Esophagus muscularis mucosa (tissue), 4 donors: ENCODE measurements around the gene ZNF662. TPM values are rescaled to one million over a fixed set of nuclear protein-coding genes. Genes with fewer than 3 reads are reported as not detected.
"Not testable (repeated sequence)": the region's sequence is repeated elsewhere in the genome, so short reads cannot be mapped to it uniquely, and the experiment has no call there.

ENCODE experiments used
- DNase-seq: peaks from one replicate; pipeline ENCODE4 v3.0.0-alpha.2; 2017; ENCODE audit errors: extremely low spot score
- H3K27ac ChIP-seq, 4 donors: fragments of 200-600 bp; sonication (generic); replicated peaks in 1 of 4; 1 replicate in 3 of 4; 2 replicates in 1 of 4; pipeline ENCODE4 v1.5.1; 2016 to 2019; ENCODE audit warnings: mild to moderate bottlenecking in 1 of 4
- H3K27me3 ChIP-seq, 4 donors: fragments of 200-600 bp; sonication (generic); one replicate each; pipeline versions ENCODE4 v1.5.1 to v1.6.0; 2016 to 2019
- H3K36me3 ChIP-seq, 4 donors: fragments of 200-600 bp; sonication (generic); one replicate each; pipeline ENCODE4 v1.5.1; 2016 to 2019
- H3K4me1 ChIP-seq, 4 donors: fragments of 200-600 bp; sonication (generic); one replicate each; pipeline ENCODE4 v1.5.1; 2016 to 2019
- H3K4me3 ChIP-seq, 4 donors: fragments of 200-600 bp; sonication (generic); 1 replicate in 2 of 4; 2 replicates in 2 of 4; pipeline ENCODE4 v1.5.1; 2016 to 2019; ENCODE audit warnings: mild to moderate bottlenecking in 4 of 4, moderate library complexity in 1 of 4
- H3K9me3 ChIP-seq, 4 donors: fragments of 200-600 bp; sonication (generic); 1 replicate in 3 of 4; 2 replicates in 1 of 4; pipeline ENCODE4 v1.5.1; 2016 to 2019
- EP300 ChIP-seq: sonication (generic); formaldehyde crosslinking; IDR thresholded peaks from one replicate; pipeline ENCODE4 v1.6.1; 2017; ENCODE audit warnings: antibody characterized with exemption
- POLR2A ChIP-seq: fragments of 450-650 bp; IDR thresholded peaks from one replicate; pipeline ENCODE4 v1.6.1; 2017; ENCODE audit warnings: antibody characterized with exemption, moderate library complexity, mild to moderate bottlenecking, low read depth
- POLR2AphosphoS5 ChIP-seq, 2 donors: sonication (generic); formaldehyde crosslinking; IDR thresholded peaks; one replicate each; pipeline ENCODE4 v1.6.1; 2017; ENCODE audit warnings: antibody characterized with exemption in 2 of 2
- WGBS: methylation state at CpG from one replicate; pipeline ENCODE4 v1.1.5; 2018; 5-methylcytosine and 5-hydroxymethylcytosine counted together
- intact Hi-C: fragments of 100-400 bp; cut with DNase I; formaldehyde crosslinking; loops from one replicate; pipeline ENCODE4 v1.15.1; 2023
- total RNA-seq, 4 donors: library from RNA; depleted of rRNA; stranded (reverse); fragments of >200 nt; gene quantifications; one replicate each; pipeline versions ENCODE4 v1.1.0 to v1.2.1, GENCODE V29; 2016
- TF ChIP-seq, protein P1 (sequence below), 3 experiments: fragments of 200-600 bp in 2 of 3; fragments of 450-650 bp in 1 of 3; sonication (generic) in 2 of 3; IDR thresholded peaks; one replicate each; pipeline ENCODE4 v1.5.1; 2017 to 2019; ENCODE audit warnings: antibody characterized with exemption in 3 of 3, mild to moderate bottlenecking in 2 of 3, moderate library complexity in 1 of 3

ZNF662 gene
- total RNA-seq, 4 donors from 2014 or later, result 4.0 to 11.6 (median 5.3) TPM

DNA sequence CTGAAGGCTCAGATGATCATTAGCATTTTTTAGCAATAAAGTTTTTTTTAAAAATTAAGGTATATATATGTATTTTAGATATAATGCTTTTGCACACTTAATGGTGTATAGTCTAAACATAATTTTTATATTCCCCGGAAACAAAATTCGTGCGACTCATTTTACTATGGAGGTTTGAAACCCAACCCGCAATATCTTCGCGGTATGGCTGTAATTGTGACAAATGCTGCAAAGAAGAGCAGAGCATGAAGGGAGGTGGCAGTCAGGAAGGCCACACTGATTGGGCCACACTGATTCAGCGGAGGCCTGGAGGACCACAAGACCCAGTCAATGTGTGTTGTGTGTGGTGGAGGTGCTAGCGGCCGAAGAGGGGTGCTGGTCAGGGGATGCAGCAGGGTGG is 25.8 kb upstream of the ZNF662 start:
- peaks cover 7 to 12% (median 12%) of the 10 kb centered on the region in 4 donors for H3K4me1 ChIP-seq
- H3K27me3 ChIP-seq, result no peaks in the 10 kb centered on the region
- DNase-seq, result no peak
- H3K36me3 ChIP-seq, result no peaks in the 10 kb centered on the region
- intact Hi-C loops, result loop anchor here (2.0 kb wide), 1 partner anchor 47 kb away; no protein-coding TSS in a partner anchor
- peak overlapping the region in 3 of 4 donors; percentile 76 to 79 (median 77) for H3K27ac ChIP-seq
- TF ChIP-seq POLR2AphosphoS5 (IDR thresholded peaks at IDR 0.05) (no peak), EP300 (no peak), POLR2A (no peak)
- TF ChIP-seq, protein P1, sequence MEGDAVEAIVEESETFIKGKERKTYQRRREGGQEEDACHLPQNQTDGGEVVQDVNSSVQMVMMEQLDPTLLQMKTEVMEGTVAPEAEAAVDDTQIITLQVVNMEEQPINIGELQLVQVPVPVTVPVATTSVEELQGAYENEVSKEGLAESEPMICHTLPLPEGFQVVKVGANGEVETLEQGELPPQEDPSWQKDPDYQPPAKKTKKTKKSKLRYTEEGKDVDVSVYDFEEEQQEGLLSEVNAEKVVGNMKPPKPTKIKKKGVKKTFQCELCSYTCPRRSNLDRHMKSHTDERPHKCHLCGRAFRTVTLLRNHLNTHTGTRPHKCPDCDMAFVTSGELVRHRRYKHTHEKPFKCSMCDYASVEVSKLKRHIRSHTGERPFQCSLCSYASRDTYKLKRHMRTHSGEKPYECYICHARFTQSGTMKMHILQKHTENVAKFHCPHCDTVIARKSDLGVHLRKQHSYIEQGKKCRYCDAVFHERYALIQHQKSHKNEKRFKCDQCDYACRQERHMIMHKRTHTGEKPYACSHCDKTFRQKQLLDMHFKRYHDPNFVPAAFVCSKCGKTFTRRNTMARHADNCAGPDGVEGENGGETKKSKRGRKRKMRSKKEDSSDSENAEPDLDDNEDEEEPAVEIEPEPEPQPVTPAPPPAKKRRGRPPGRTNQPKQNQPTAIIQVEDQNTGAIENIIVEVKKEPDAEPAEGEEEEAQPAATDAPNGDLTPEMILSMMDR (IDR thresholded peaks at IDR 0.05), result no peak
- 95% methylated on average over 9 of the region's 9 CpGs for WGBS
- H3K4me3 ChIP-seq, result peak overlapping the region; percentile 60 to 64 (median 62)
- H3K9me3 ChIP-seq, result no peaks in the 10 kb centered on the region

DNA sequence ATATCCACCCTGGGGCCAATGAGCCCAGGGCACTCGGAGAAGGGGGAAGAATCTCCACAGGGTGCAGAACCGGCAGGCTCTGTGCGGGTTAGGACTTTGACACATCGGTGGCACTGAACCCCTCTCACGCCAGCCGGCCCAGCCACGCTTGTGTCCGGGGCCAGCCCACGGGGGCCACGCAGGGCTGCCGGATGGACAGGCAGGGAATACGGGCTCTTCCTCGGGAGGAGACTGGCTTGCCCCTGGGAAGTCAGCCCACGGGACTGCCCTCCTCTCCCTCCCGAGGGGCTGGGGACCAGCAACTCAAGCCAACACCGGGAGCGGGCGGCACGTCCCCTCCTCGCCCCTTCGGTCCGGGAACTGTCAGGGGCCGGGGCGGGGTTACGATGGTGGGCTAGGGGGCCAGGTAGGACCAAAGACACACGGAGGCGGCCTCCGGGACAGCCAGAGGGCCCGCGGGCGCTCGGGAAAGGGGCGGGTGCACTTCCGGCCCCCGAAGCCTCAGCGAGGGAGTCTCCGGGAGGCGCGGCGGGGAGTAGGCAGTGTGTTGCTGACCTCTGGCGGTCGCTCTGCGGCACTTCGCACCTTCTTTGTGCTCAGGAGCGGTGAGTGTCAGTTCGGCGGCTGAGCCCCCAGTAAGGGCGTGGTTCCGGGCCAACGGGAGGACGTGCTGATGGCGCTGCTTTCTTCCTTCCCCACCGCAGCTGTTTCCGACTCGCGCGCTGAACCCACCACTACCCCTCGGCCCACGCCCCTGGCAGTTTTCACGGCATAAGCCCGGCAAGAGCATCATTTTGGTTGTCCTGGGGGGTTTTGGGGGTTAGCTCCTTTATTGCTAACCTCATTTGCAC is 25.1 kb upstream of the ZNF662 start:
- no peak for TF ChIP-seq POLR2A
- TF ChIP-seq, protein P1 (IDR thresholded peaks at IDR 0.05), result peak; percentile 94 to 97 (median 96)
- peak; percentile 68 to 79 for TF ChIP-seq POLR2AphosphoS5 (IDR thresholded peaks at IDR 0.05)
- no peak for TF ChIP-seq EP300
- 26% methylated on average over 6 of the region's 61 CpGs for WGBS
- intact Hi-C loops, result loop anchor here (1.0 to 2.0 kb wide), 2 partner anchors 48 to 100 kb away; no protein-coding TSS in a partner anchor
- H3K27ac ChIP-seq, result peak overlapping the region; percentile 76 to 80 (median 78)
- DNase-seq, result no peak
- H3K9me3 ChIP-seq, result no peaks in the 10 kb centered on the region
- H3K4me1 ChIP-seq, result peaks cover 7 to 12% (median 12%) of the 10 kb centered on the region in 4 donors
- peak overlapping the region; percentile 60 to 64 (median 62) for H3K4me3 ChIP-seq
- H3K27me3 ChIP-seq, result no peaks in the 10 kb centered on the region
- H3K36me3 ChIP-seq, result no peaks in the 10 kb centered on the region

DNA sequence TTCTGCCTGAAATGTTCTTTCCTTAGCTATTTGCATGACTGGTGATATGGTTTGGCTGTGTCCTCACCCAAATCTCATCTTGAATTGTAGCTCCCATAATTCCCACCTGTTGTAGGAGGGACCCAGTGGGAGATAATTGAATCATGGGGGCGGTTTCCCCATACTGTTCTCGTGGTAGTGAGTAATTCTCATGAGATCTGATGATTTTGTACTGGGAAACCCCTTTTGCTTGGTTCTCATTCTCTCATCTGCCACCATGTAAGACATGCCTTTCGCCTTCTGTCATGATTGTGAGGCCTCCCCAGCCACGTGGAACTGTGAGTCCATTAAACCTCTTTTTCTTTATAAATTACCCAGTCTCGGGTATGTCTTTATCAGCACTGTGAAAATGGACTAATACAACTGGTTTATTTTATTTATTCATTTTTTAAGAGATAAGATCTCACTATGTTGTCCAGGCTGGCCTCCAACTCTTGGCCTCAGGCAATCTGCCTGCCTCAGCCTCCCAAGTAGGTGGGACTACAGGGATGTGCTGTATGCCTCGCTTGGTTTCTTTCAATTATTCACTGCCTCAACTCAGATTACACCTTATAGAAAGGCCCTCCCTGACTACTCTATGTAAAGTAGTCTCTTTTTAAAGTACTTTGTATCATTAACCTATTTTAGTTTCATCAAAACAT is 22.6 kb upstream of the ZNF662 start:
- H3K27me3 ChIP-seq, intact Hi-C loops, DNase-seq, H3K36me3 ChIP-seq, H3K9me3 ChIP-seq, H3K27ac ChIP-seq, H3K4me3 ChIP-seq: not testable (repeated sequence)
- peaks cover 7 to 12% (median 12%) of the 10 kb centered on the region in 4 donors for H3K4me1 ChIP-seq
- WGBS, result 85% methylated on average over 6 of the region's 6 CpGs

DNA sequence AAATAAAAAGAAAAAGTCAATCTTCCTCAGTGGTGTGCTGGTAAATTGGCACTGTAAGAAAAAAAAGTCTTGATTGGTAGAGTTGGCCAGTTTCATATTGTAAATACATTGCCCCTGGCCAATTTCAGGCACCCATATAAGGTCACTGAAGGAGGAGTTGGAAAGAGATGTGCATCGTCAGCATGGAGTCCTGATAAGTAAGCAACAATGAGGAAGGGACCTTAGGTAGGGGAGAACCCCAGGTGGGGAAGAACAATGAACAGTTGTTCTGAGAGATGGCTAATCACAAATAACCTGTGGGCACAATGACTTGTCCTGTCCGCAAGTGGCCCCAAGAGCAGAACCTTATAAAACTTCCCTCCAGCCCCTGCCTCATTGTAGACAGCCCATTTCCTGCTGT is 21.6 kb upstream of the ZNF662 start:
- Histone ChIP-seq H3K27me3 (no peaks in the 10 kb centered on the region), H3K4me1 (peaks cover 7 to 12% (median 12%) of the 10 kb centered on the region in 4 donors), H3K36me3 (no peaks in the 10 kb centered on the region), H3K4me3 (no peak overlapping the region), H3K27ac (no peak overlapping the region), H3K9me3 (no peaks in the 10 kb centered on the region)
- TF ChIP-seq, protein P1 (IDR thresholded peaks at IDR 0.05), result no peak
- TF ChIP-seq POLR2A, result no peak
- TF ChIP-seq EP300, result no peak
- no peak for TF ChIP-seq POLR2AphosphoS5 (IDR thresholded peaks at IDR 0.05)
- no peak for DNase-seq
- whole genome bisulfite sequencing, result 79% methylated on average over 2 of the region's 2 CpGs
- intact Hi-C loops, result no loop called here

DNA sequence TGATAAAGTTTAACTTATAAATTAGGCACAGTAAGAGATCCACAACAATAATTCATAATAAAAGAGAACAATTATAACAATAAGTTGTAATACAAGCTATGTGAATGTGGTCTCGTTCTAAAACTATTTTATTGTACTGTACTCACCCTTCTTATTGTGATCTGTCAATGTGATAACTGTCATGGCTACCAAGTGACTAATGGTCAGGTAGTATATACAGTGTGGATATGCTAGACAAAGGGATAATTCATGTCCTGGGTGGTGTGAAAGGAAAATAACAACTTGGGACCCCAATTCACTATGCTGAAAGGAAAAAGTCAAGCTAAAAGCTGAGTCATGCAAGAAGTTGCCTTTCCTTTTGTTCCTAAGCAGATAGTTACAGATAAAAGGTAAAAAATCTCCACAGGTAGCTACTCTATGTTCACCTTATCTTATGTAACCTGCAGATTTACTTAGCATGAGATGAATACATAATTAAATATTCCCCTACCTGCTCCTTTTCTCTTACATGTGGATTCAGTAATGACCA is 19.6 kb upstream of the ZNF662 start:
- TF ChIP-seq POLR2AphosphoS5 (IDR thresholded peaks at IDR 0.05), result no peak
- no peak for TF ChIP-seq POLR2A
- TF ChIP-seq, protein P1 (IDR thresholded peaks at IDR 0.05), result no peak
- no peak for TF ChIP-seq EP300
- 73% methylated on average over 1 of the region's 1 CpG for WGBS
- Histone ChIP-seq H3K4me3 (no peak overlapping the region), H3K36me3 (no peaks in the 10 kb centered on the region), H3K9me3 (no peaks in the 10 kb centered on the region), H3K27me3 (no peaks in the 10 kb centered on the region), H3K4me1 (peaks cover 2 to 3% (median 2%) of the 10 kb centered on the region in 4 donors), H3K27ac (no peak overlapping the region)
- no peak for DNase-seq
- intact Hi-C loops, result no loop called here
